Embryonic facial prominence (tissue), 1 donor: ENCODE results near the gene MAML3.

Experiments
- DNase-seq: peaks from one replicate; pipeline ENCODE4 v3.0.0-alpha.2; 2016; ENCODE audit errors: extremely low spot score

MAML3 gene

DNA sequence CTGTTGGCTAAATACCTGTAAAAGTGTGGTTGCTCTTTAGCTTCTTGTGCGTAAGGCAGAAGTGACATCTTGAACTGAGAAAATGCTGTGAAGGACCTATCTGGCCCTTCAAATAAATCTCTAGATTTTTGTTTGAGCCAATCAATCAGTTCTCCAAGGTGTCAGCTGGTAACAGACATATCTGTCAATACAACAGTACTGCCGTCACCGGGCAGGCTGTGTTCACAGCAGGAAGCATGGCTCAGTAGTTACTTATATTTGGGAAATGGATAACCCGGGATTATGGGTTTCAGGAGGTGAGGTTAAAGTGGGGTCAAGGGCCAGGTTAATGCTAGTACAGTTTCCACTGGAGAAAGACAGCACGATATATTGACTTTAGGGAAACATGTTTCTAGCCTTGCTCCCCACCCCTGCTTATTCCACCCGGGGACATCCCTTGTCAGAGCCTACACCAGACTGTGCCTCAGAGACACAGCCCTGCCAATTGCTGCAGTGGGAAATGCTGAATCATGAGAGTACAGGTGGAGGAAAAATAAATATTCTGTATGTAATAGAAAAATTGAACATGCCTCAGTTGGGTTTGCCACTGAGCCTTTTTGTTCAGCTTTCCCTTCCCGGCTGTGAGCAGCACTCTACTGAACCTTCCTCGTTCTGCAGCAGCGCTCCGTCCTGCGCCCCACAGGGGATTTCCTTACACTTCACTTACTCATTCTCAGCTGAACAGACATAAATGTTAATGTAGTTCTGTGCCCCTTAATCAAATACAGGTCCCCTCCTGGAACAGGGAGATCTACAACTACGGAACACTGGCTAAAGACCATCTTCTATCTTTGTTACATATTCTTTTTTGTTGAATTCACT, 367.3 kb downstream of the MAML3 start:
- no peak for DNase-seq

DNA sequence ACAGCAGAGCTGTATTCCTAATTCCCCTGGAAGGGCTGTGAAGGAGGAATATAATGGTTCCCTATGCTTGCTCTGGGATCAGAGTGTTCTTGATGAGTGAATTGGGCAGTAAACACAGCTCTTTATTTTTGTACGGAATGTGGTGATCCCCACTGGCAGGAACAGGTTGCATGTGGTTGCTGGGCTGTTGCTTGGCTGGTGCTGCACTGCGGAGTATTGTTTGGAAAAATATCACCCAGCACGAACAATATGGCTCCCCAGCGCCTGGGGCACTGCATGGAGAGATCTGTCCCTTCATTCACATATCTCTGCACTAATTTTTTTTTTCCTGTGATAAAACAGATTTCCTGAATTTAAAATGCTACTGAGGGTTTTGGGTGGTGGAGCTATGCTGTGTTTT, 368.6 kb downstream of the MAML3 start:
- DNase-seq, result no peak

DNA sequence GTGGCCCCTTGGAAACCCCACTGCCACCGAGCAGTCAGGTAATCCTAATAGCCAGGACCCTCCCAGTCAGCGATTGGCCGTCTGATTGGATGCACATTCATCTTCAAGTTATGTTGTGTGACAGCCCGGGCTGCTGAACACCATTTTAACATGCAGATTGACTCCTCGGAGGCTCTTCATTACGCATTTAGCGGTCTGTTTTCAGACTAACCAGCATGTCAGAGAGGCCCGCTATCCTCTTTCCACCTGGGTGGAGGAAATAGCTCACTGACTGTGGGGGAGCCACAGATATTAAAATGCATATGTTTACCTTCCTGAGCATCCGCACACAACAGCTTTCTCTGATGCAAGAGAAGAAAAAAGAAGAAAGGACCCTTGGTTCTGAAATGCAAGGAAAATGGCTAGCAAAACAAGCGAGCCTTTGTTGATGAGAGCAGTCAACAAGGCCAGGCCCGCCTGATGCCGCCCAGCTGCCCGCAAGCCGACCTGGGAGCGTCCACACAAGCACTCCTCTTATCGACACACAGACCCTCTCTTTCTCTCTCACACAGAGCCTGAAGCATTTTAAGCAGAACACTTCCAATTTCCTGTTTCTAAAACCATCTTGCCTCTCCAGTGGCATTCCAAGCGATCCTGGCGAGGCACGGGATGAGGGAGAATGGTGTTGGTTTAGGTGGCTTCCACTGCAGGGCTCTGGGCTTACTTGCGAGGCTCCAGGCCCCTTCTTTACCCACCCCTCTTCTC, 370.1 kb downstream of the MAML3 start:
- DNase-seq, result no peak

DNA sequence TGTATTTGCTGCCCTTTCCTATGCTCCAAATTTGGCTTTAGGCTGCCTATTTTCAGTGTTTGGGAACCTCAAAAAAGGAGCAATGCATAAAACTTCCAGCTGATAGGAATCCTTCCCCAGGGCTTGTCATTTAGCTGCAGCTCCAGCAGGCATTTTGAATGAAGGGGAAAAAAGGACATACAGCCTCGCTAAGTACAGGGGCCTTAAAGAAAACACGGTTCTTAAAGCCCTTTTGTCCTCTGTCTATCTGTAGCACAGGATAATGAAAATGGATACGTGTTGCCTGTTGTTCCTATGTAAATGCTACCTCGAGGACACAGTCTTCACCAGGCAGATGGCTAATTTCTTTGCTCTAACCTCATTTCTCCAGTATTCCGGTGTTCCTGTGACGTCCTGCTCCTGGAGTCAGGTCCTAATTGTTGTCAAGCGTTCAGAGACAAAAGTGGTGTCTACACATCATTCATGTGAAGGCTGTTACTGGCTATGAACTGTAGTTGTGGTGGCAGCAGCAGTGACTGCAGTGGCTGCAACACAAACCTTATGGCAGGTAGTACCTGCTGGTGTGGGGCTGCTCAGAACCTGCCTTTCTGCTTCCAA, 371.0 kb downstream of the MAML3 start:
- no peak for DNase-seq

DNA sequence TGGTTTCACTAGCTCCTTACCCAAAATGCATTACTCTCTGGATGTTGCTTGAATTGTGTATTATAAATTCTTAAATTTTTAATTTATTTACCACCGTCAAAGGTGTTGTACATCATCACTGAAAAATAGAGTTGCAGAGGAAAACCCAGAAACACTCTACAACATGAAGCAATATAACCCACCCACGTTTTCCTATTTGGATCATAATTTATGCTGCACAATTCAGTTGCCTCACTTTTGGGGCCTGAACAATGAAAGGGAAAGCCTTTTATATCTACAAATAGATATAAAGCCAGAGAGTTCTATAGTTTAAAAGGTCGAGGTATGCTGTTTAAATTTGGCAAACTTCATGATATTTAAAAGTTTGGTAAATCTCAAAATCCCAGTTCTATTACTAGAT, 372.9 kb downstream of the MAML3 start:
- no peak for DNase-seq

DNA sequence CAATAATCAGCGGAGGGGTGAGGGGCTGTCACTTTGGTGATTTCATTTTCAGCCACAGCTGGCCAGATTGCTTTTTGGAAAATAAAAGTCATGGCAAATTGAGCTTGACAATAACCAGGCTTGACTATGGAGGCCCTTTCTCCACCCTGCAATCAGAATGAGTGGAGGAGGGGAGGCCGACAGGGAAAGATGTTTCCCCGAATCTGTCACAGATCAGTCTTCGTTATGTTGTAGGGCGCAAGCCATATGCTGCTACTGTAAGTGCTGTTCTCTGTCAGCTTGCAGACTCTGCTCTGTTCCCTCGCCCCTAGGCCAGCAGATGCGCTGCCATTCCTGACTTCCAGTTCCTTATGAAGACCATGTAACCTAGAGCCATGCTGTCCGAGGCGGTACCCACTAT, 374.3 kb downstream of the MAML3 start:
- DNase-seq, result no peak

DNA sequence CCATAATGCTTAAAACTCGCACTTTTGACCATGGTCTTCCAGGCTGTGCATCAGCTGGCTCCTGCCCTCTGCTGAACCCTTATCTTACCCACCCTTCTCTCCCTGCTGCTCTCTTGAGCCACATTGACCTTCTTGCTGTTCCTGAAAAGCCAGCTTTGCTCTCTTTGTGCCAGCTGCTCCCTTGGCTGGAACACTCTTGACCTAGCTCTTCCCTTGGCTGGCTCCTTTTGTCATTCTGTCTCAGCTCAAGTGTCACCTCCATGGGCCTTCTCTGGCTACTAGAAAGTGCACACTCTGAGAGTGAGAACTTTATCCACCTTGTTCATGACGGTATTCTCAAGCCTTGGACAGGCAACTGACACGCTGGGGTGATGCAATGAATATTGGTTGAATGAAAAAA, 376.2 kb downstream of the MAML3 start:
- no peak for DNase-seq

DNA sequence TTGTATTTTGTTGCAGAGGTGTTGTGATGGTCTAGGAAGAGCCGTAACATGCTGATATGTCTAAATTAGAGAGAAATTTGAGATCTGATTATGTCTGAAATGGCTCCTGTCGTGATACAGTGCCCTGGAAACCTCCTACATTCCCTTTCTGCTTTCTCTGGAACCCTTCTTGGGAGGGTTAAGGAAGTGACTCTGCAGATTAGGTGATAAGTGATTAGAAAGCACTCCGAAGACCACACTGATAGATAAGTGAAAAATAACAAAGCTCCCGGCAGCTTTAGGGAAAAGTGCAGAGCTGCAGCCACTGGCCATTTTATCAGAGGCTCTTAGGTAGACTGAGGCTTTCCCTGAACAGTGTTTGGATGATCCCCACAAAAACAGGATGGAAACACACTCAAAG, 377.7 kb downstream of the MAML3 start:
- DNase-seq, result no peak

DNA sequence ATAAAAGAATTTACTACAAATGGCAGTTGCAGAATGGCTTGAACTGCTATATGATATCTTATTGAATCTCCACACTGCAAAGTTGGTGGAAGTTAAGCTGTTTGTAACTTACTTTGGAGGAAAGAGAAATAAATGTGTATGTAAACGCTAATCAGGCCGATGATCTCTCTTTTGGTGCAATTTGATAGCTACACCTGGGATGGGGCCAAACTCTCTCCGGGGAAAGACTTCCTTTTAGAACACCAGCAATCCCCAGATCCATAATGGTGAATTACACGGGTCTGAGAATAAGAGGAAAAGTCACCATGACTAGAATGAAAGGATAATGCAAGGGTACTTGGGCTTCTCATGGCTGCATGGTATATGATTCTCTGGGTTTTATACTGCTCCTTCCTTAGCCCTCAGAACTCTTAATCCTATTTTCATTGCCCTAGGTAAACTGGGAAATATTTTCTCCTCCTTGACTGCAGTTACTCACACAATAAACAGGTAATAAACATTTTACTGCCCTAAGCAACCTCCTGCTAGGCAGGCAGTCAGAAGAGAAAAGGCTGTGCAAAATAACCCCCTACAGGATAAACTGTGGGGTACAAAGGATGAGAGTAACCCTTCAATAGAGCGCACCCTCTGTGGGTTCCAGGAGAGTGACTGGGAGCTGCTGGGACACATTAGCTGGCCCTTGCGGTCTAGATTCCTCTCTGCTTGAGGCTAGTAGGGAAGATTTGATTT, 379.1 kb downstream of the MAML3 start:
- no peak for DNase-seq

DNA sequence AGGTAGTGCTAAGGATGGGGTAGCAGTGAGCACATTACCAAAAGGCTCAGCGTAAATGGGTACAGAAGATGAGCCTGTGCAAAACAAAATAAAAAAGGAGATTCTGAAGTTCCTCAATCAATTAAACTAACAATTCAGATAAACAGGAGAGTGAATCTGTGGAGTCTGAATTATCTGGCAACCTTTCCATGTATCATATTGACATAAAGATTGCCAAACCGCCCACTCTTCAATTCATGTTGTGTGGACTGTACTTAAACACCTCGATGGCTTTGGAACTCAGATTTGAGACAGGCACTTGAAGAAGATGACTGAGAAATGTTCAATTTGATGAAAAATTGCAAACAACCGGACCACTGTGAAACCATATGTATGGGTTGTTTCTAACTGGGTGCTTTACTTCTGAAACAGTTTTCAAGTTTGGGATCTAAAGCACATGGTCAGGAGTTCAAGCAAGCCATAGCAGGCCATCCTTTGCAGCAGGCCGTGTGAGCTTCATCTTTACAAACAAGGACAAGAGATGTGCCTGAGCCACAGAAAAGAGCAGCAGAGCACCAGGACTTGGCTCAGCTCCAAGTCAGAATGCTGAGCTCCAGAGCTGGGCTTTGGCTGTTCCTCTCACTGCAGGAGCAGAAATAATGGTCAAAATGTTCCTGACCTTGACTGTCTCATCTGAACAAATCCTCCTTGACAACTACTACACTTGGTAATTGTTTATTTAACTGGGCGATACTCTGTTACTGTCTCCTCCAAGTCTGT, 380.2 kb downstream of the MAML3 start:
- no peak for DNase-seq

DNA sequence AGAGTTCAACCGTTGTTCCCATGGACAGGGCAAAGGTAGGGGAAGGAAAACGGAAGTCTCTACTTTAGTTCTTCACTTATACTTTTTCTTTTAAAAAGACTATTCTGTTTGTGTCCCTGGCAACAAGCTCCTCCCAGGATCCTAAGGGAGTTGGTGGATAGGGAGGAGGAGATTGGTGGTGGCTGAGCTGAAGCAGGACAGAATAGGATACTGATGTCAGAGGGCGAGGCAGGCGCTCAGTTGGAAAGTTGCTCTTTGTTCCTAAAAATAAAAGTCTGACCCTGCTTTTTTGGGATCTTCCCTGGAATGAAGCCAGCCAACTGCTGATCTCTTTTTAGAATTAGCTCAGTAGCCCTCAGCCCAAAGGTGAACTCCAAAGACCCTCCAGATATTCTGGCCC, 383.6 kb downstream of the MAML3 start:
- no peak for DNase-seq

DNA sequence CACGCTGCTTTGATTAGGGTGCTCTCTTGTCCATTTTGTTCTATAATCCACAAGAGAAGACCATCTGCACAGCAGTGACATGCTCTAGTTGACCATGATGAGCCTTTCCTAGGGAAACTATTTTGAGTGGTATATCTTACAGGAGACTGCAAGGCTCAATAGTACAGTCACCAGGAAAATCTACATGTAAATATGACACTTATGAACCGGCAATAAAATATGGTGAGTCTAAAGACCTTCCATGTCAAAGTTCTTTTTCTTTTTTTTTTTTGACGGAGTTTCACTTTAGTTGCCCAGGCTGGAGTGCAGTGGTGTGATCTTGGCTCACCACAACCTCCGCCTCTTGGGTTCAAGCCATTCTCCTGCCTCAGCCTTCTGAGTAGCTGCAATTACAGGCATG, 384.6 kb downstream of the MAML3 start:
- DNase-seq, result no peak

DNA sequence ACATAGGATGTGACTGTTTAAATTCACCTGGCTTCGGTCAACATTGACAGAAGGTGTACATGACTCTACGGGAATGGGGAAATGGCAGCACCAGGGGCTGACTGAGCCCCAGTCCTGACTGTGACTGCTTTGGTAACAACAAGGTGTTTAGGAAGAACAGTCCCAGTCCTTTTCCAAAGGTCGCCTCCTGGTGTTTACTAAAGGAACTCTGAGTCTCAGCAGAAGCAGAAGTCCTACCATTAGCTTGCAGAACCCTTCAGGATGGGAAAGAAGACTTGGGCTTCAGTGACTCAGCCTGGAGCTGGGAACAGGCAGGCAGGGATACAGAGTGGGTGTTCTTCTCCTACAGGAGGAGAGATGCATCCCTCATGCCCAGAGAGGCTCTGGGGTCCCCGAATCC, 385.1 kb downstream of the MAML3 start:
- DNase-seq, result no peak

DNA sequence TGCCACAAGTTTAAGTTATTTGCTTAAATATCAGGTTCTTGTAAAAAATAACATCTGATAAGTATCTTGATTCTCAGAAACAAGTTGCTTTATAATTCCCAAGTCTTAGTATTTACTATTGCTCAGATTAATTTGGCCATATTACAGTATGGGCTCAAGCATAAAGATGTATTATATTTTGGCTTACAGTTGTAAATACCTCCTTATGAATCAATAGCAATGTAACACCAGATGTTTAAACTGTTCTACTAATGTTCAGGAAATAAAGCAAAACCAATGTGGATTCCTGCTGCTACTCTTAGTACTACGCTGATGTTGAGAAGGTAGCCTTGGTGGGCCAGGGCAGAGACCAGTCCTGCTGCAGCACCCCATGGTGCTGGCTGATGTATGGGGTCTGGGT, 385.6 kb downstream of the MAML3 start:
- no peak for DNase-seq

DNA sequence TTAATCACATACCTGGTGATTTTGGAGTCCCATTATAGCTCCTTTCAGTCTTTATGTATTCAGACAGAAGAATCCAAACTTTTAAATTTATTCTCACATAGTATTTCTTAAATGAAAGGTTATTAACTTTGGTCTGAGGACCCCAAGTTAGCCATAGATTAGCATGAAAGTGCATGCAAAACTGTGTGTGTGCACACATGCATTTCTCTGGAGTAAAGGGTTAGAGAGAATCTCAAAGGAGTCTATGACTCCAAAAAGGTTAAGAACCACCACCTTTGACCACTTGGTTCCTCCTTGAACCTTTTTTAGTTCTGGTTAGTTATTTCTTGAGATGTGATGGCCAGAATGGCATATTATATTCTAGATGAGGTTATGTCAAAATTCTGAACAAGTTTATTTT, 386.4 kb downstream of the MAML3 start:
- DNase-seq, result no peak

DNA sequence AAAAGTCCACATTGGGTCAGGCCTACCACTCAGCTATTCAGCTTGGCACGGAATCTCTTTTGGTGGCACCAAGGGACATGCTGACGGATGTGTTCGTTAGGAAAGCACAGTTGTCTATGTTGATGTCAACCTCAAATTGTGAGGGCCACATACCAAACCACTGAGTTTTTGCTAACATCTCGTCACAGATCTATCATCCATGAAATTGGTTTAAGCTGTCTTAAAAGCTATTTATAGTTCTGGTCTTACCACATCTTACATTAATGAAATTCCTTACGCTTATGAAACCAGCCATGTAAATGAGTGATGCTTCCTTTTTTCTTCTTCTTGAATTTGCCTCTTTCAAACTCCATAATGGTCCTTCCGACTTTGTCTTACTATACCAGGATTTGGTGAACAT, 386.8 kb downstream of the MAML3 start:
- DNase-seq, result no peak

DNA sequence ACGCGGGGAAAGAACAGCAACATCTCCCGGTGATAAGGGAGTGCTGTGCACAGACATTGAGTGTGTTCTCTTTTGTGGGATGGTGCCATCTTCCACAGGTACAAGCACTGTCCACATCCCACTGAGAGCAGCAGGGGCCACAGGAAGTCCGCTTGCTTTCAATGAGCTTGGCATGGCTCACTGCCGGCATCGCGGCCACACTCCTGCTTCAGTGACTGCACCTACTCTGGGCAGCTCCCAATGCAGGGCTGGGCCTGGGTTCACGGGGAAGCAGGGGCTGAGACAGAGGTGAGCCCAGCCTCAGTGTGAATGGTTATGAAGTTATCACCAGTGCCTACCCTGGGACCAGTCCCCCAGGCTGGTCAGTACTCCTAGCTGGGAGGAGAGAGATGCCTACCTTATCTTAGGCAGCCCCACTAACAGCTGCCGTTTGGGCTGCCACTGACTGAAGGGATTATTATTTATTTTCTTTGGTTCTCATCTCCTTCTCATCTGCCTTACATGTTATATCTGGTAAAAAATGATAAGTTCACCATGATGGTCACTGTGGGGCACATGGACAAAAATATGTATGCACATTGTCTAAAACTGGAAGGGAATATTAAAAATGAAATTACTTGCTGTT, 389.2 kb downstream of the MAML3 start:
- no peak for DNase-seq

DNA sequence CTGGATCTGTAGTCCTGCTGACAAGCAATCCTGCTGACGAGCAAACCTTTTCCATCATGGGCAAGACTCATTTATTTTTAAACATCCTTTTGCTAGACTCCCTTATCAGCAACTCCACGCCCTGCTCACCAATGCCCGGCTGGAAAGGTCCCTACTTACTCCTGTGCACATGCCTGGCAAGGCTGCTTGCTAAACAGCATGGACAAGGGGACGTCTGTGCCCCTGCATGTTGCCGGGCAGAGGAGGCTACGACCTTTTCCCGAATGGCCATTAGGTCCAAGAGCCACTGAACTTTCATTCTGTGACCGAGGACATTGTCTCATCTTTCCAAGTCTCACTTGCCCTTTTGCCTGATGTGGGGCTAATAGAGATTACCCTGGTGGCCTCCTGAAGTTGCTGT, 389.8 kb downstream of the MAML3 start:
- no peak for DNase-seq

DNA sequence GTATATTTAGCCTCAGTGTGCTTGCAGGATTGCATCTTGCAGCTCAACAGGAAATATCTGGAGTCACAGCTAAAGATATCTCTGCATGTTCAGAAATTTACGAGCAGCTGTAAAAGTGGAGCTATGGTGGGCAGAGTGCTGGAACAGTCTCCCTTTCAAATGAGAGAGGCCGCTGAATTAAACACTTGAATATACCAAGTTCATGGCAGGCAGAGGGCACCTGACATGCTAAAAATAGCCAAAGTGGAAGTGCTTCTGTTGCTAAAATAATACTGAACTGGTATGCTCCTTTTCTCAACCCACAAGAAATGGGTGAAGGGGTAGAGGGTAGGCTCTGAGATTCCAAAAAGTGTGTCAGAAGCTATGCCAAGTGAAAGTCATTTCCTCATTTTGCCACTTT, 390.3 kb downstream of the MAML3 start:
- DNase-seq, result no peak

DNA sequence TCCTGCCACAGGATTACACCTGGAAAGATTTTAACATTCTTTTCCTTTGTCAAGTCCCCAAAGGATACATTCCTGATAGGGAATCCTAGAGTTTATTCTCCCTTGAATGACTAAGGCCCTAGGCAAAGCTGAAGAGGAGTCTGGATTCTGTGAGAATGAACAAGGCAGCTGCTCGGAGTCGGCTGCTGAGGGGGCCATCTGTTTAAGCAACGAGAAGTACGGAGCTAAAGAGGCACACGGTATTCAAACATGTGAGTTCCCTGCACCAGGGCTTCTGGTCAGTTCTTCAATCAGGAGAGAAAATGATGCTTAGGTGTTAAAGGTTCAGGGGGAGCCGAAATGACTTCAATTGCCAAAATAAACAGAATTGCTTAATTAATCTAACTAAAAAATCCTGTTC, 390.8 kb downstream of the MAML3 start:
- DNase-seq, result no peak

DNA sequence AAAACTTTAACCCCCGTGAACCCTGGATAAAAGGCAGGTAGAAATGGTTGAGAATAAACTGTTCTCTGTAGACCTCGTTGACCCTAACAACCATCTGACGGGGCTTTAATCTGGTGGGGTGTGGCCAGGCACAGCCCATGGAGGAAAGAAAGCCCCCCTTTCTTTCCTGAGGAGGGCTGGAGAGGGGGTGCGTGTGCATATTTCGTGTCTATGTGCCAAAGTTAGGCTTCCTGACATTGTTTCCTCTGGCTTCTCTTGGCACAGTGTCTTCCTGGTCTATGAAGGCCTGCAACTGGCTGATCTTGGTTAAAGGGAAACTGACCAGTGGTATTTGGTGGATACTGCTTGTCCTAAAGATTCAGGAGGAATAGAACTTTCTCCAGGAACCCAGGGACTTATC, 391.3 kb downstream of the MAML3 start:
- no peak for DNase-seq
